Measurements from ENCODE around the gene RFC3. TPM values are rescaled to one million over a fixed set of nuclear protein-coding genes. Genes with fewer than 3 reads are reported as not detected.

The RFC3 gene
- total RNA-seq, 4 donors from 2014 or later, result 3.3 to 62.5 (median 4.4) TPM; not detected in 1

DNA sequence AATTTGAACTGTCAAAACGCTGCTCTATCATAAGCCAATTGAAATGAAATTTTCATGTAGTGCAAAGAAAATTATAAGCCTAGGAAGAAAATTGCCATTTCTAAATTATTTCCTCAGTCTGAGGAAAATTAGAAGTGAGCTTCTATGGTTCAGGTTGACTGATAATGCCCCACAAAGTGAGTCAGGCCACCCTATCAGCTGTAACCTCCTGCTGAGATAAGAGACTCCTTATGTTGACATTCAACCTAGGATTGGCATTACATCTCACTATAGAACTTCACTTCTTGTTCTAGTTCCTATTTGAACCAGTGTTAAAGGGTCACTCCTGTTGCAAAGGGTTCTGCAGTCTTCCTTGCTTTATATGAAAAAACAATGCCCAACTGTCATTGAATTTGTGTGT lies 32.6 kb upstream of the RFC3 start:
- no peak for DNase-seq
- peaks cover 0 to 4% (median 0%) of the 10 kb centered on the region in 4 donors for H3K4me1 ChIP-seq
- intact Hi-C loops (cut with DNase I; ENCODE audit: low total_unique reads), result no loop called here
- in situ Hi-C loops (cut with MboI; ENCODE audit: low pct_ligation_motif_present in 1 of 4, low pct_unique_long_range_greater_than_20kb in 1 of 4, low sequenced_read_pairs in 3 of 4), result no loop called here
- no peaks in the 10 kb centered on the region for H3K36me3 ChIP-seq
- TF ChIP-seq, protein P1, sequence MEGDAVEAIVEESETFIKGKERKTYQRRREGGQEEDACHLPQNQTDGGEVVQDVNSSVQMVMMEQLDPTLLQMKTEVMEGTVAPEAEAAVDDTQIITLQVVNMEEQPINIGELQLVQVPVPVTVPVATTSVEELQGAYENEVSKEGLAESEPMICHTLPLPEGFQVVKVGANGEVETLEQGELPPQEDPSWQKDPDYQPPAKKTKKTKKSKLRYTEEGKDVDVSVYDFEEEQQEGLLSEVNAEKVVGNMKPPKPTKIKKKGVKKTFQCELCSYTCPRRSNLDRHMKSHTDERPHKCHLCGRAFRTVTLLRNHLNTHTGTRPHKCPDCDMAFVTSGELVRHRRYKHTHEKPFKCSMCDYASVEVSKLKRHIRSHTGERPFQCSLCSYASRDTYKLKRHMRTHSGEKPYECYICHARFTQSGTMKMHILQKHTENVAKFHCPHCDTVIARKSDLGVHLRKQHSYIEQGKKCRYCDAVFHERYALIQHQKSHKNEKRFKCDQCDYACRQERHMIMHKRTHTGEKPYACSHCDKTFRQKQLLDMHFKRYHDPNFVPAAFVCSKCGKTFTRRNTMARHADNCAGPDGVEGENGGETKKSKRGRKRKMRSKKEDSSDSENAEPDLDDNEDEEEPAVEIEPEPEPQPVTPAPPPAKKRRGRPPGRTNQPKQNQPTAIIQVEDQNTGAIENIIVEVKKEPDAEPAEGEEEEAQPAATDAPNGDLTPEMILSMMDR (IDR thresholded peaks at IDR 0.05), result no peak
- TF ChIP-seq POLR2AphosphoS5 (IDR thresholded peaks at IDR 0.05) (no peak), POLR2A (IDR thresholded peaks at IDR 0.05) (no peak), EP300 (IDR thresholded peaks at IDR 0.05; ENCODE audit: low read depth) (no peak)
- WGBS, 2 donors (ENCODE audit: low coverage in 1 of 2), result 92 to 100% methylated on average over 1 of the region's 1 CpG
- no peak overlapping the region for H3K27ac ChIP-seq
- no peak overlapping the region for H3K4me3 ChIP-seq
- H3K9me3 ChIP-seq, result no peaks in the 10 kb centered on the region
- no peaks in the 10 kb centered on the region for H3K27me3 ChIP-seq

DNA sequence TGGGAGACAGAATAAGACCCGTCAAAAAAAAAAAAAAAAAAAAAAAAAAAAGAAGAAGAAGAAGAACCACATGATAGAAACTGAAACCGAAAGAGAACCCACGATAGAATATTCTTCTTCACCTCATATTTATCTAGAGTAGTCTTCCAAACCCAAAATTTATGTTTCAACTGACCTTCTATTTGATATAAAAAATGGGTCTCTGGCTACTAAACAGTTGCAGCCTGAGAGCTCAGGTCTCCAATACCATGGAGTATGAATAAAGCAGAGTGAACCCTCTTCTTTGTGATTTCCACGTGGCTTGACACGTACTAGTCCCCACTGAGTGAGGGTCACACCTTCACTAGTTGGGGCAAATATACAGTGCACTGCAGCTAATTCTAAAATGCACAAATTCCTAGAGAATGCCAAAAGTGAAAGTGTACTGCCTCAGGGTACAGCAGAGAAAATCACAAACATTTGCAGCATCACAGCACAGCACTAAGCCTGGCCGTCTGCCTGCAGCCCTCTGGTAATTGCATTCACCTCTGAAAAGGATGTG lies 30.8 kb upstream of the RFC3 start:
- no peak for DNase-seq
- no peaks in the 10 kb centered on the region for H3K27me3 ChIP-seq
- WGBS, 2 donors (ENCODE audit: low coverage in 1 of 2), result 27 to 31% methylated on average over 4 to 6 of the region's 6 CpGs
- in situ Hi-C loops (cut with MboI; ENCODE audit: low pct_ligation_motif_present in 1 of 4, low pct_unique_long_range_greater_than_20kb in 1 of 4, low sequenced_read_pairs in 3 of 4), result no loop called here
- intact Hi-C loops (cut with DNase I; ENCODE audit: low total_unique reads), result no loop called here
- no peaks in the 10 kb centered on the region for H3K9me3 ChIP-seq
- TF ChIP-seq POLR2AphosphoS5 (IDR thresholded peaks at IDR 0.05) (no peak), EP300 (IDR thresholded peaks at IDR 0.05; ENCODE audit: low read depth) (no peak), POLR2A (IDR thresholded peaks at IDR 0.05) (no peak)
- H3K4me3 ChIP-seq, result peak overlapping the region in 3 of 4 donors; percentile 12 to 36 (median 12)
- no peaks in the 10 kb centered on the region for H3K36me3 ChIP-seq
- no peak overlapping the region for H3K27ac ChIP-seq
- peaks cover 0 to 4% (median 0%) of the 10 kb centered on the region in 4 donors for H3K4me1 ChIP-seq

DNA sequence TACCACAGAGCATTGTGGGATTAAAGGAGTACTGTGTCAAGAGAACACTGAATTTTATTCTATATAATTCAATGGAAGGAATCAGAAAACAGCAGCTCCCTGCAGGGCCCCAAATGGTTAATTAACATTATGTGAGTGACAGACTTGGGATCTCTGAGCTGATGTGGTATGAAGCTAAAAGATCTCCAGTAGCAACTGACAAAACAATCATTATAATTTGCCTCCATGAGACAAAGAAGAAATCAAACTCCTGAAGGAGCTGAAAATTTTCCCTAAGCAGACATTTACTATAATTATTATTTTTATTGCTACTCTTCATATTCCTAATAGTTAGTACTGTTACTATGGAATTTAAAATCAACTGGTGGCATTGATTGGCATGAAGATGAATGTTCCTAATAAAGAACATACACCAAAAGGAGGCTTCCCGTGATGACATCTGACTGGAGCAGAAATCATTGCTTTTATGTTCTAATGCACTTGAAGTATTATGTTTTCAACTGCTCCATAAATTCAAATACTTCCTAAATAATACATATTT lies 28.8 kb upstream of the RFC3 start:
- Histone ChIP-seq H3K4me1 (peaks cover 0 to 4% (median 0%) of the 10 kb centered on the region in 4 donors), H3K4me3 (no peak overlapping the region), H3K36me3 (no peaks in the 10 kb centered on the region), H3K27ac (no peak overlapping the region), H3K9me3 (no peaks in the 10 kb centered on the region), H3K27me3 (no peaks in the 10 kb centered on the region)
- no peak for DNase-seq
- 96 to 100% methylated on average over 1 of the region's 1 CpG for WGBS, 2 donors (ENCODE audit: low coverage in 1 of 2)
- TF ChIP-seq, protein P1 (IDR thresholded peaks at IDR 0.05), result no peak
- intact Hi-C loops (cut with DNase I; ENCODE audit: low total_unique reads), result no loop called here
- in situ Hi-C loops (cut with MboI; ENCODE audit: low pct_ligation_motif_present in 1 of 4, low pct_unique_long_range_greater_than_20kb in 1 of 4, low sequenced_read_pairs in 3 of 4), result no loop called here

DNA sequence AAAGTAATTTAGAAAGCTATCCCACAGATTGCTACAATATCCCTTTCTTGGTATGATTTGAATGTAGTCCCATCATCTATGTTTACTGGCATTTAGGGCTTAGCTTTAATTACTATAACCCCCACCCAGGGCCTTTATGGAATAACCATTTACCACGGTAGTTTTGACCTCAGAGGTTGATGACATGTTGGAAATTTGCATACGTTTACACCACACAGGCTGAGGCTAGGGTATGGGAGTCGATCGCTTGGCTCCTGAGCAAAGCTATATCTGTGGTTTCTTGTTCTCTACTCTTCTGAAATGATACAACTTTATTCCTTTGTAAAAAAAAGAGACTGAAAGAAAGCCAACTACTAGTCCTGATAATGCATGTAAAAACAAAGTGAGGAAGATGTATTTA lies 28.2 kb upstream of the RFC3 start:
- Histone ChIP-seq H3K4me1 (peaks cover 0 to 4% (median 0%) of the 10 kb centered on the region in 4 donors), H3K27me3 (no peaks in the 10 kb centered on the region), H3K4me3 (no peak overlapping the region), H3K36me3 (no peaks in the 10 kb centered on the region), H3K9me3 (no peaks in the 10 kb centered on the region), H3K27ac (no peak overlapping the region)
- WGBS, 2 donors (ENCODE audit: low coverage in 1 of 2), result 46 to 55% methylated on average over 4 of the region's 4 CpGs
- intact Hi-C loops (cut with DNase I; ENCODE audit: low total_unique reads), result no loop called here
- TF ChIP-seq, protein P1 (IDR thresholded peaks at IDR 0.05), result no peak
- TF ChIP-seq EP300 (IDR thresholded peaks at IDR 0.05; ENCODE audit: low read depth), result no peak
- in situ Hi-C loops (cut with MboI; ENCODE audit: low pct_ligation_motif_present in 1 of 4, low pct_unique_long_range_greater_than_20kb in 1 of 4, low sequenced_read_pairs in 3 of 4), result no loop called here
- no peak for DNase-seq

DNA sequence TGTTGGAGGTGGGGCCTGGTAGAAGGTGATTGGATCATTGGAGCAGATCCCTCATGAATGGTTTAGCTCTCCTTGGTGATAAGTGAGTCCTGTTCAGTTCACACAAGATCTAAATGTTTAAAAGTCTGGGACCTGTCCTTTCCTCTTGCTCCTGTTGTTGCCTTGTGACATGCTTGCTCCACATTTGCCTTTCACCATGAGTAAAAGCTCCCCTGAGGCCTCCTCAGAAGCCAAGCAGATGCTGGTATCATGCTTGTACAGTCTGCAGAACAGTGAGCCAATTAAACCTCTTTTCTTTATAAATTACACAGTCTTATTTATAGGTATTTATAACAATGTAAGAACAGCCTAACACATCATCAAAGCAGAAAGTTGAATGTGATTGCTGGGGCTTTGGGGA lies 24.2 kb upstream of the RFC3 start:
- Histone ChIP-seq H3K9me3 (no peaks in the 10 kb centered on the region), H3K4me1 (peaks cover 0 to 8% (median 2%) of the 10 kb centered on the region in 4 donors), H3K27me3 (no peaks in the 10 kb centered on the region), H3K4me3 (no peak overlapping the region), H3K36me3 (no peaks in the 10 kb centered on the region), H3K27ac (no peak overlapping the region)
- in situ Hi-C loops (cut with MboI; ENCODE audit: low pct_ligation_motif_present in 1 of 4, low pct_unique_long_range_greater_than_20kb in 1 of 4, low sequenced_read_pairs in 3 of 4) (no loop called here), intact Hi-C loops (cut with DNase I; ENCODE audit: low total_unique reads) (no loop called here)
- DNase-seq, result no peak
- TF ChIP-seq POLR2AphosphoS5 (IDR thresholded peaks at IDR 0.05) (no peak), EP300 (IDR thresholded peaks at IDR 0.05; ENCODE audit: low read depth) (no peak), POLR2A (IDR thresholded peaks at IDR 0.05) (no peak)
- TF ChIP-seq, protein P1 (IDR thresholded peaks at IDR 0.05), result no peak
